HCT116 (cell line): ENCODE measurements around the gene TUBGCP5. TPM values are rescaled to one million over a fixed set of nuclear protein-coding genes. Genes with fewer than 3 reads are reported as not detected.

Experiments
- ATAC-seq: fragments of 200-7000 bp; cut with Tn5 transposase; 2 replicates; pipeline ENCODE4 v1.9.1; 2020; ENCODE audit warnings: mild to moderate bottlenecking, moderate library complexity
- BruUV-seq: library from RNA; stranded (reverse); fragments of 400-500 nt; replicated peaks from 2 replicates; lab custom pipeline; 2021; lab: Mats Ljungman, UMichigan
- CTCF ChIA-PET: fragments of 300-600 bp; sonication (Branson Sonifier 250); formaldehyde crosslinking; loops from one replicate; lab custom pipeline; 2021; ENCODE audit warnings: antibody characterized with exemption; lab: Charles Lee
- POLR2A ChIA-PET: fragments of 300-600, 350-600 bp; sonication (Branson Sonifier 250); formaldehyde crosslinking; loops from one replicate; lab custom pipeline; 2021; ENCODE audit warnings: antibody characterized with exemption; lab: Charles Lee
- RAD21 ChIA-PET, 2 experiments: fragments of 300-600 bp; sonication (Branson Sonifier 250); formaldehyde crosslinking; loops; one replicate each; lab custom pipeline; 2023; ENCODE audit warnings: low total read pairs in 2 of 2; ENCODE audit not compliant: uncharacterized antibody in 2 of 2, unreplicated experiment in 2 of 2, low non-redundant PET in 1 of 2; lab: Charles Lee
- DNase-seq: peaks from one replicate; pipeline ENCODE4 v3.0.0-alpha.2; 2010; ENCODE audit warnings: low read depth, low spot score
- H2AFZ ChIP-seq: fragments of 200-600 bp; shearing (Covaris generic), sonication (generic); 2 replicates; pipeline ENCODE4 v1.6.1; 2017; ENCODE audit warnings: low read depth, mixed run types, mixed read lengths, antibody characterized with exemption, low read length; ENCODE audit not compliant: poor library complexity, severe bottlenecking
- H3K27ac ChIP-seq: 2 replicates; pipeline ENCODE4 v1.5.1; 2012; ENCODE audit warnings: low read depth, low read length
- H3K27me3 ChIP-seq: fragments of 200-600 bp; sonication (generic); 2 replicates; pipeline ENCODE4 v1.6.1; 2016; ENCODE audit warnings: mixed run types, low read length, mixed read lengths; ENCODE audit not compliant: insufficient read depth
- H3K36me3 ChIP-seq, 2 experiments: fragments of 200-500 bp in 1 of 2; fragments of 200-600 bp in 1 of 2; sonication (Bioruptor generic) in 1 of 2; sonication (generic) in 1 of 2; 2 replicates each; pipeline versions ENCODE4 v1.5.1 to v1.6.1; 2014 to 2016; ENCODE audit warnings: low read length in 2 of 2, inconsistent platforms in 1 of 2, mixed read lengths in 1 of 2, mixed run types in 1 of 2; ENCODE audit not compliant: insufficient read depth in 2 of 2, control insufficient read depth in 1 of 2
- H3K4me1 ChIP-seq, 2 experiments: fragments of 200-600 bp in 1 of 2; sonication (generic) in 1 of 2; 2 replicates each; pipeline versions ENCODE4 v1.5.1 to v1.6.1; 2012 to 2017; ENCODE audit warnings: low read length in 2 of 2, inconsistent platforms in 1 of 2, mild to moderate bottlenecking in 1 of 2, mixed read lengths in 1 of 2, mixed run types in 1 of 2, moderate library complexity in 1 of 2; ENCODE audit not compliant: insufficient read depth in 2 of 2, control insufficient read depth in 1 of 2
- H3K4me2 ChIP-seq: fragments of 200-600 bp; sonication (generic); 2 replicates; pipeline ENCODE4 v1.6.1; 2017; ENCODE audit warnings: mixed run types, low read length, mixed read lengths
- H3K4me3 ChIP-seq, 2 experiments: fragments of 200-600 bp in 1 of 2; sonication (generic) in 1 of 2; replicated peaks in 1 of 2; 2 replicates each; pipeline ENCODE4 v1.5.1; 2011 to 2016; ENCODE audit warnings: low read length in 2 of 2, control low read depth in 1 of 2, low read depth in 1 of 2, mild to moderate bottlenecking in 1 of 2, mixed read lengths in 1 of 2, mixed run types in 1 of 2
- H3K79me2 ChIP-seq: fragments of 200-600 bp; sonication (generic); 2 replicates; pipeline ENCODE4 v1.6.1; 2017; ENCODE audit warnings: mild to moderate bottlenecking, mixed run types, low read length, moderate library complexity, mixed read lengths; ENCODE audit not compliant: insufficient read depth
- H3K9ac ChIP-seq: fragments of 200-600 bp; sonication (generic); 2 replicates; pipeline ENCODE4 v1.6.1; 2016; ENCODE audit warnings: low read length, mixed read lengths
- H3K9me2 ChIP-seq: fragments of 200-600 bp; sonication (generic), shearing (Covaris generic); 2 replicates; pipeline ENCODE4 v1.6.1; 2017; ENCODE audit warnings: mixed run types, mild to moderate bottlenecking, moderate library complexity; ENCODE audit not compliant: insufficient read depth
- H3K9me3 ChIP-seq, 2 experiments: fragments of 200-500 bp in 1 of 2; fragments of 200-600 bp in 1 of 2; sonication (Bioruptor generic) in 1 of 2; sonication (generic) in 1 of 2; 2 replicates each; pipeline ENCODE4 v1.6.1; 2014 to 2017; ENCODE audit warnings: low read length in 2 of 2, mixed read lengths in 2 of 2, inconsistent platforms in 1 of 2, low read depth in 1 of 2, mild to moderate bottlenecking in 1 of 2, mixed run types in 1 of 2, moderate library complexity in 1 of 2; ENCODE audit not compliant: control insufficient read depth in 1 of 2, insufficient read depth in 1 of 2
- H4K20me1 ChIP-seq: fragments of 200-600 bp; sonication (generic), shearing (Covaris generic); 2 replicates; pipeline ENCODE4 v1.6.1; 2017; ENCODE audit warnings: mixed run types, mild to moderate bottlenecking, moderate library complexity; ENCODE audit not compliant: insufficient read depth
- ATF3 ChIP-seq: IDR thresholded peaks from 2 replicates; pipeline ENCODE4 v1.6.1; 2012
- EGR1 ChIP-seq: IDR thresholded peaks from 2 replicates; pipeline ENCODE4 v1.6.1; 2012; ENCODE audit warnings: low read depth
- EZH2phosphoT487 ChIP-seq: fragments of 200-600 bp; IDR thresholded peaks from 2 replicates; pipeline ENCODE4 v1.6.1; 2018; ENCODE audit warnings: antibody characterized with exemption, borderline replicate concordance
- RAD21 ChIP-seq: IDR thresholded peaks from 2 replicates; pipeline ENCODE4 v1.6.1; 2012; ENCODE audit warnings: low read depth, mild to moderate bottlenecking
- REST ChIP-seq: IDR thresholded peaks from 2 replicates; pipeline ENCODE4 v1.6.1; 2012; ENCODE audit warnings: low read depth
- SRF ChIP-seq: IDR thresholded peaks from 2 replicates; pipeline ENCODE4 v1.6.1; 2012; ENCODE audit warnings: low read depth
- TCF7L2 ChIP-seq: IDR thresholded peaks from 2 replicates; pipeline ENCODE4 v1.7.0; 2011; ENCODE audit warnings: borderline replicate concordance, inconsistent platforms; ENCODE audit not compliant: insufficient read depth, insufficient read length; ENCODE audit errors: extremely low read depth
- ZFX ChIP-seq: fragments of 450-650 bp; IDR thresholded peaks from 2 replicates; pipeline ENCODE4 v1.6.1; 2017
- intact Hi-C: fragments of 100-400 bp; cut with micrococcal nuclease; formaldehyde crosslinking; loops from 2 replicates; pipeline ENCODE4 v1.10.0; 2022
- total RNA-seq: library from RNA; stranded (reverse); gene quantifications from one replicate; pipeline ENCODE4 v1.2.1, GENCODE V29; 2021; ENCODE audit not compliant: unreplicated experiment

TUBGCP5 gene
- total RNA-seq, 1 experiment from 2014 or later, result 17.9 TPM

- TF ChIP-seq ZFX (no peak), ATF3 (no peak), EZH2phosphoT487 (no peak), RAD21 (no peak), REST (no peak), SRF (no peak), EGR1 (no peak), TCF7L2 (no peak)
- Histone ChIP-seq H3K4me1 (no peaks in the 10 kb centered on the region), H3K4me2 (no peak overlapping the region), H3K4me3 (no peak overlapping the region), H3K9me3 (no peaks in the 10 kb centered on the region), H3K9ac (no peak overlapping the region), H3K79me2 (peaks cover 97% of the 10 kb centered on the region), H3K27ac (no peak overlapping the region), H3K36me3 (no peaks in the 10 kb centered on the region), H3K27me3 (no peaks in the 10 kb centered on the region), H4K20me1 (no peaks in the 10 kb centered on the region), H3K9me2 (no peaks in the 10 kb centered on the region), H2AFZ (no peak overlapping the region)
- DNase-seq (no peak), ATAC-seq (no peak)
- intact Hi-C loops, result no loop called here
- ChIA-PET POLR2A (no interaction called here), RAD21 (no interaction called here), CTCF (no interaction called here)
- BruUV-seq, result no TSS peak
These were observed 85.0 kb downstream of the TUBGCP5 start for GRCh38 chr15:22954326-22954725.
